Muscle of arm (tissue), 12 donors: ENCODE results near the gene STX11. TPM values are rescaled to one million over a fixed set of nuclear protein-coding genes. Genes with fewer than 3 reads are reported as not detected.

ENCODE experiments used
- DNase-seq: peaks from one replicate; pipeline ENCODE4 v3.0.0-alpha.2; 2013
- polyA plus RNA-seq, 12 donors: library from polyadenylated mRNA; unstranded; fragments of 120-200 nt; gene quantifications; one replicate each; pipeline ENCODE4 v1.2.1, GENCODE V29; 2013; ENCODE audit not compliant: insufficient read length in 12 of 12

The STX11 gene
- polyA plus RNA-seq, 12 donors: 0.94 to 5.6 (median 2.4) TPM; not detected in 1

DNA sequence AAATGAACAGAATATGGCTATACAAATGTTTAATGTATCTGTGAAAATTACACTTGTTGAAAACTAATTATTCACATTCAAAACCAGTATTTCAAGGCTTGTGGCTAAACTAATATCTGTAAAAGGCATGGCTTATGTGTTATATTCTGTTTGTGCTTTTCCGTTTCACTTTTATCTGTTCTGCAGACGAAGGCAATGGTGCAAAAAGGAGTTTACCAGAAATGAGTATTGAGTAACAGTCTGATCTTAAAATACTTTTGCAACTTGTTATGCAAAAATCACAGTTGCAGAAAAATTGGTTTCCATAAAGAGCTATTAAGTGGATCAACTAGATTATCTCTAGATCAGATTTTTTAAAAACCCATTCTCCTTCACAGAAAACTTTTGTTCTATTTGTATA lies 9.4 kb upstream of the STX11 start:
- DNase-seq: no peak

DNA sequence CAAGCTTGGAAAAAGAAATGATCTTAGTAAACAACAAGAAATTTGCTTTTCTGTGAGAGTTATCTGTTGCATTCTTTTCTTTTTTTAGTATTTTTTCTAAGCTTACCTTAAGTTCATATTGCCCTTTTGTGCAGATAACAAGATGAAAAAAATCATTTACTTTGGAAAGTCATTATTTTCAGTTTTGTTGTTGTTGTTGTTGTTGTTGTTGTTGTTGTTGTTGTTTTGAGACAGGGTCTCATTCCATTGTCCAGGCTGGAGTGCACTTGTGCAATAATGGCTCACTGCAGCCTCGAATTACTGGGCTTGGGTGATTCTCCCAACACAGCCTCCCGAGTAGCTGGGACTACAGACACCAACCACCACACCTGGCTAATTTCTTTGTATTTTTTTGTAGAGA lies 8.8 kb upstream of the STX11 start:
- no peak for DNase-seq

DNA sequence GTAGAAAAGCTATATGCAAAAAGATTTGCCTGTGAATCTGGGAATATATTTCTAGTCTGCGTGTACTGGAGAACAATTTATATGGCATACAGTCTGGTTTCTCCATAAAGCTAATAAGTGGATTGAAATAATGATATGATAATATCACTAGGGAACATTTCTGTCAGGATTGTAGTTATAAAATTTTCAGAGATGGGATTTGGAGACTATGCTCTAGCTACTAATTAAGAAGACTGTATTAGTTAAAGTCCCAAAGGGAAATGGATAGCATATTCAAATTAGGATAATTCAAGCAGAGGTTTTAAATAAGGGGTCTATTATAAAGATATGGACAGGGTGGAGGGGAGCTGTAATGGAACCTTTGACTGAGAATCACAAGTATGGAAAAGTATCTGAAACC lies 7.2 kb upstream of the STX11 start:
- DNase-seq: no peak

DNA sequence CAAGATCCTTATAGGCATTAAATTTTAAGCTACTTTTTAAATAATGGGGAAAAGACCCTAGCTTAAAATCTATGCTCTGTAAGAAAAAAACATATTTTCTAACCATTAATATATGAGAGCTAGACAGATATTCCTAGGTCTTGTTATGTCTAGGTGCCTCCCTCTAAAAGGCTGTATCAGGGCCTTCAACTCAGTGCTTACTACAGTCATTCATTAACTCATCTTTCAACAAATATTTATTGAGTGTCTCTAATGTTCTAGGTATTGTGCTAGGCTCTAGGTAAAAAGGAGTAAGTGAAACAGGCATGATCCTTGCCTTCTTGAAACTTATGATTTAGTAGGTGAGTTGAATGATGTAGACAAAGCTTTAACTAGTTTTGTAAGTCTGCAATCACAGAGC lies 6.4 kb upstream of the STX11 start:
- no peak for DNase-seq

DNA sequence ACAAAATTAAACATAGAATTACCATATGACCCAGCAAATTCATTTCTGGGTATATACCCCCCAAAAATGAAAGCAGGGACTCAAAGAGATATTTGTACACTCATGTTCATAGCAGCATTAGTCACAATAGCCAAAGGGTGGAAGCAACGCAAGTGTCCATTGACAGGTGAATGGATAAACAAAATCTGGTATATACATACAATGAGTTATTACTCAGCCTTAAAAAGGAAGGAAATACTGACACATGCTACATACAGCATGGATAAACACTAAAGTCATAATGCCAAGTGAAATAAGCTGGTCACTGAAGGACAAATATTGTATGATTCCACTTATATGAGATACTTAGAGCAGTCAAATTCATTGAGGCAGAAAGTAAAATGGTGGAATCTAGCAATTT lies 5.3 kb upstream of the STX11 start:
- no peak for DNase-seq

DNA sequence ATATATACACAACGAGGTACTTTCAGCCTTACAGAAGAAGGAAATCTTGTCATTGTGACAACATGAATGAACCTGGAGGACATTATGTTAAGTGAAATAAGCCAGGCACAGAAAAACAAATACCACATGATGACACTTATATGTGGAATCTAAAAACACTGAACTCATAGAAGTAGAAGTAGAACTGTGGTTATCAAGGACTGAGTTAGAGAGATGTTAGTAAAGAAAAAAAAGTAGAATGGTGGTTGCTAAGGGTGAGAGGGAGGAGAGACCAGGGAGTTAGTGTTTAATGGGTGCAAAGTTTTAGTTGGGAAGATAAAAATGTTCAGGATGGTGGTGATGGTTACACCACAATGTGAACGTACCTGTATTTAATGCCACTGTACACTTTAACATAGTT lies 4.8 kb upstream of the STX11 start:
- no peak for DNase-seq

DNA sequence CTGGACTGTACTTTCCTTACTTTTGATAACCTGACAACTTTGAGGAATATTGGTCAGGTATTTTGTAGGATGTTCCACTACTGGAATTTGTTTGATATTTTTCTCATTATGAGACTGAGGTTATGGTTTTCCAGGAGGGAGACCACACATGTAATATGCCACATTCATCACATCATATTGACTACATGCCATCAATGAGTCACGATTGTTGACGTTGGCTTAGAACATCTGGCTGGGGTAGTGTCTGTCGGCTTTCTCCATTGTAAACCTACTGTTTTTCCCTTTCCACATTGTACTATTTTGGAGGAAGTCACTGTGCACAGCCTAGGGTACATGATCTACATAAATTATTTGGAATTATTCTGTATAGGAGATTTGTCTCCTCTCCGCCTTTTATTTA lies 1.4 kb upstream of the STX11 start:
- DNase-seq: no peak

DNA sequence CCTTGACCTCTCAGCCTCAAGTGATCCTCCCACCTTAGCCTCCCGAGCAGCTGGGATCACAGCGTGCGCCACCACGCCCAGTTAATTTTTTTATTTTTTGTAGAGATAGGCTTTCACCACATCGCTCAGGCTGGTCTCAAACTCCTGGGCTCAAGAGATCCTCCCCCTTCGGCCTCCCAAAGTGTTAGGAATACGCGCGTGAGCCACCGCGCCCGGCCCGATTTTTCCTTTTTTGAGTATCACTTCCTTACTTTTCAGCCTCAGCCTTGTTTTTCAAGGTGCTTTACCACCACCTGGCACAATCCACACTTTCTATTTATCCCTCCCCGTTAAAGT lies 791 bp upstream of the STX11 start:
- no peak for DNase-seq

DNA sequence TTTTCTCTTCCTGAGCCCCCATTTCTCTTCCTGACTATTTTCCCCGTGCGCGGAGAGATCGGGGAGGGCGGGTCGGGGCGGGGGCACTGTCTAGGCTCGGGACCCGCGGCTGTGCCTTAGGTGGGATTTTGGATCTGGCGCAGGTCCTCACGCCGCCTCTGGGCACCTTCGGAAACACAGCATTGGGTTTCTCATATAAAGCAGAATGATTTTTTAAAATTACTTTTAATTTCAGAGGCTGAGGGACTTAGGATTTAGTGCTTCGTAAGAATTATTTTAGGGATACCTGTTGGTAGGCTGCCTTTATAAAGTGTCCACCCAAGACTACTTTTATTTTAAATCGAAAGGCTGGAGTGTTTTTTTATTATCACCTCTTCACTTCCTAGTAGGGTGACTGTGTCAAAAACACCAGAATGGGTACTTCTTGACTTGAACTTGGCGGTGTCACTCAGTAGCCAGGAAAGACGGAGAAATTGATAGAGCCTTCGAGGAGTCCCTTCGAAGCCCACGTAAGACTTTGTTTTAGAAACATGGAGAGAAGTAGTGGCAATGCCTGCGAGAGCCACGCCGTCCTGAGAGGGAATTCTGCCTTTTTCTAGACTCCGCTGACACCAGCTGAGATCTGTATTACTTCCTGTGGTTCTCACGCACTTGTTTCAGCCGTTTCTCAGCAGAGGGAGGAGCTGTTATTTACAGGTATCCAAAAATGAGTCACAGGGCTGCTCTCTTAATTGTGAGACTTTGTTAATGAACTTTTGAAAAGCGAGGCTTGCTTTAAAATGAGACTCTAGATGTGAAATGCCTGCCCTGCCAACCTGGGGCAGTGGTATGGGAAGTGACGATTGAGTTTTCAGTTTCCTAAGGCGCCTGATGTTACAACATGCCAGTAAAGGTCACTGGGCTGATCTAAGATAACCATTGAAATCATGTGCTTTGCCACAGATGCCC lies 667 bp downstream of the STX11 start:
- no peak for DNase-seq

DNA sequence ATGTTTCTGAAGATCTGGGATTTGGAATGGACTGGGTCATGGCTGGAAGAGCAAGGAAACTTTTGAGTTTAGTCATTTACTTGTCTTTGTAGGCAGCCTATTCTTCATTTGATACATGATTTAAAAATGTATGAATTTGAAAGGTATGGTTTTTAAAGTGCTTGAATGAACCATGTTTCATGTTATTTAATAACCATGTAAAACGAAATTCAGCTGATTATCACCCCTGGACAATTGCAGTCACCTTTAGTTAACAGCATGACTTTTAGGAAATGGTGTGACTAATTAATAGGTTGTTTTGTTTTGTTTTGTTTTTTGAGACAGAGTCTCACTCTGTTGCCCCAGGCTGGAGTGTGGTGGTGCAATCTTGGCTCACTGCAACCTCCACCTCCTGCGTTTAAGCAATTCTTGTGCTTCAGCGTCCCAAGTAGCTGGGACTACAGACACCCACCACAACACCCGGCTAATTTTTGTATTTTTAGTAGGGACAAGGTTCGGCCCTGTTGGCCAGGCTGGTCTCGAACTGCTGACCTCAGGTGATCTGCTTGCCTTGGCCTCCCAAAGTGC lies 2.1 kb downstream of the STX11 start:
- DNase-seq: no peak

DNA sequence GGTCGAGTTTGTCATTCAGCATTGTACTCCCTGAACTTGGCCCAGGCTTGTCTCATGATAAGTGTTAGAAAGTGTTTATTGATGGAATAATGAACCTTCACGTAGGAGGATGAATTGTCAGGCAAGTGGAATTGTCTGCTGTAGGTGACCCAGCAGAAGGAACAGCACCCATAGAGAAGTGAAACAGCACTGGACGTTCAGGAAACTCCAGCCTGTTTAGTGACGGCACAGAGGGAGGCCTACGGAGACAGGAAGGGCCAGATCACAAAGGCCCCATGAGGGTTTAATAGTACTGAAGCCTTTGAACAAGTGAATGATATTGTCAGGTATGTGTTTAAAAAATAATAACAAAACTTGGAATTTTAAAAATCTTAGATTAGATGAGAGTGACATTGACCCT lies 2.9 kb downstream of the STX11 start:
- no peak for DNase-seq

DNA sequence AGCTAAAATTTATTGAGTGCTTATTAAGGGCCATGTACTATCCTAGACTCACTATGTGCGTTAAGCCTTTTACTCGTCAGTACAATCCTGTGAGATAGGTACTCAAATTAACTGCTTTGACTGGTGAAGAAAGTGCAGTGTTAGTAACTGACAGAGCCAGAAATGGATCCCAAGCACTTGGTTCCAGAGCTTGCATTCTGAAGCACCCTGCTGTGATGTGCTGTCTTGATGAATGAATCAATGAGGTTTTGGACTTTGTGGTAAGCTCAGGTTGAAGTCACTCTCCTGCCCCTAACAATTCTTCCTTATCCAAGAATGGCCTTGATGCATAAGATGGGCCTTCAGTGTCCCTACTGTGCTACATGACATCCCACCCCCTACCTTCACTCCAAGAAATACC lies 3.7 kb downstream of the STX11 start:
- no peak for DNase-seq

DNA sequence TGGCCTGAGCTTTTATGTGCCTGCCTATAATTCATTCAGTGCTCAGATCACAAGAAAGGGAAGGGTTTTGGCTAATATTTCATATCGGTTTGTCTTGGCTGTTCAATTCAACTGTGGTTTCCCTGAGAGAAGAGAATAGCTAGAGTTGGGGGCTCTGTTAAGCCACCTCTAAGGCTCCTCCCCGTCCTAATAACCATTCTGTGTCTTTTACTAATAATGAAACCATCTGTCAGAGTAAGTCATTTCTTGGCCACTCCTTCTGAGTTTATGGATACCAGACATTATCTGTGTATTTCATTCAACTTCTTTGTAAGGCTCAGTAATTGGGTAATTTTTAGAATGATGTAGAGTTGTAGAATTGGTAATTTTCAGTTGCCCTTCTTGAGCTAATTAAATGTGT lies 5.2 kb downstream of the STX11 start:
- DNase-seq: no peak

DNA sequence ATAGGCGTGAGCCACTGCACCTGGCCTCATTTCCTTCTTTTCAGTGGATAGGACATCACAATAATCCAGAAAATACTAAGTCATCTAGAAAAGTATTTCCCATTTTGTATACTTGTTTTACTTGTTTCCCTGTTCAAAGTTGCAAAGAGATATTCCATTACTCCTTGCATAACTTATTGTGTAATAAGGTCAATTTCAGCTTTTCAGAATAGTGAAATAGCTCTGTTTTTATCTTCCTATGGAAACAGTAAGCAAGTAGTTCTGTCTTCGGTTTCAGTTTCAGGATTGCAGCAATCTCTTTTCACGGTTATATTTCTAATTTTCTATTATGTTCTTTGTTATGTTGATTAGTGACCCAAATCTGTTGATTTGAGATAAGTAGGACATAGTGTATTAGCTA lies 6.0 kb downstream of the STX11 start:
- no peak for DNase-seq

DNA sequence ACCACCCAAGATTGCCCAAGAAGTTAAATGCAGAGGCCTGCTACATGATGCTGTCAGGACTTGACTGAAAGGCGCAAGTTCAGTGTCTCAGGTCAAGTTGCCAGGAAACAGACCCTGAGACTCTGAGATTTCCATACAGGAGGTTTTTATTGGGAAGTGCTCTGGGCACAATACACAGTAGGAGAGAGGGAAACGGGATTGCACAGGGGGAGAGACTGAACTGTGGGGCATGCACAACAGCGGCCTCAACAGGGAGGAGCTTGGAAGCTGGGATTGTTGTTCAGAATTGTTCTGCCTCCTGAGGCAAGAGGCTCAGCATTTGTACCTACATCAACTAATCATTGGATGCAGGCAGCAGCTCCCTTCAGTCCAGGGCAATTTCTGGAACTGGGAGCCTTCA lies 6.7 kb downstream of the STX11 start:
- DNase-seq: no peak

DNA sequence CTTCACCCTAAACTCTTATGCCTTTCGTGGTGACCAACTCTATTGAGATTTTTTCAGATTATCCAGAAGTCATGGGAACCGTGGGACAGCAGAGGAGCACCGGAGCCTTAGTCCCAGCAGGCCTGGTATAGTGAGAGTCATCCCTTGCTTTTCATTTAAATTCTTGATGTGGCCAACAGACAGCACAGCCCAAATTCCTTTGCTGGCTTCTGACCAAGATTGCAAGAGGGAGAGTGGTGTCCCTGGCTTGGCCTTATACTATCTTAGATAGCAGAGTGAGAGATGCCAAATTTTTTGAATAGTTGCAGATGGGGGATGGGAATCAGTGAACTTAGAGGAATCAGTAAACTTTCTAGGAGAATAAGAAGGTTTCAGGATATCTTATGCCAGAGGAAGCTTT lies 7.8 kb downstream of the STX11 start:
- DNase-seq: no peak

DNA sequence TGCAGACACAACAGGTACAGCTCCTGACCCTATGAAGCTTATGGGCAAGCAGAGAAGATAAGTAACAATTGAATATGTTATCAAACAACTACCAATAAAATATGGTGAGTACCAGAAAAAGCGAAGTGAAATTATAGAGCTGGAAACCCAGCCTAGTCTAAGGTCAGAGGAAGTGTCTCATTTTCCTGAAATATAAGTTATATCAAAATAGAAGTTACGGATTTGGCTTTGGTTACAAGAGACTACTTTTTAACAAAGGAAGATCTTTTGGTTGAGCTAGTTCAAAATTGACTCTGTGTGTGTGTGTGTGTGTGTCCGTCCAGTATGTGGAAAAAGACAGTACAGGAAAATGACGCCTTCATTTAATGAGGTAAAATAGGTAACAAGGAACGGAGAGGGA lies 8.9 kb downstream of the STX11 start:
- no peak for DNase-seq

DNA sequence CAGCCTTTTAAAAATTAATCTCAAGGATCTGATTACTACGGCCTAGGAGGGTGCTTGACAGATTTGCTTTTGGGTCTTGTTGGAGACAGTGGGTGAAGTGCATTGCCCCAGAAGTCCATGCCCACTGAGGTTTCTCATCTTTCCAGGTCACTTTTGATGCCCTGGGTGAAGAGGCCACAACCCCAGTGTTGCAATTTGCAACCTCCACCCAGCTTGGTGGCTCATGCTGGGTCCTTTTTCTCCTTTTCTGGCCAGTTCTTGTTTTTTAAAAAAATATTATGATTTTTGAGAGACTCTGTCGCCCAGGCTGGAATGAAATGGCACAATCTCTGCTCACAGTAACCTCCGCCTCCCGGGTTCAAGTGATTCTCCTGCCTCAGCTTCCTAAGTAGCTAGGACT lies 9.4 kb downstream of the STX11 start:
- no peak for DNase-seq

DNA sequence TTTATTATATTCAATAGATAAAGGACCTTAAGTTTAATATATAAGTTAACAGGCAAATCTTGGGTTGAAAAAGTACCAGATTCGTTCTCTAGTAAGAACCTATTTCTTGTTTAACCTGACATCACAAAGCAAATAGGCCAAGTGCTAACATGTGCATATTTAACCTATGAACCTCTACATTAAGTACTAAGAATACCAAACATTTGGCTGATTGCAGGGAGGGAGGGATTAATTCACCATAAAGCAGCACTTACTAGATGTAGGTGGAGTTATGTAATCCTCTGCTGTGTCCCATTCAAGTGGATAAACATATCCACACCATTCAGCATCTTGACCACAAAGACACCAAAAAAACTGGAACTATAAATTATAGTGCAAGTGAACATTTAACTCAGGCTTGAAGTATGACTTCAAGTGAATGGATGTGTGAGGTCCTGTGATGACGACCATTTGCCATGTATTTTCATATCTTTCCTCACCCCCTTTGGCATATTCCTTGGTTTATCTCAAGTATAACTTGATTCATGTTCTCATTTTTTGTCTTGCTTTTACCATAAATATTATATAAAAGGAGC lies 10.2 kb downstream of the STX11 start:
- DNase-seq: no peak

DNA sequence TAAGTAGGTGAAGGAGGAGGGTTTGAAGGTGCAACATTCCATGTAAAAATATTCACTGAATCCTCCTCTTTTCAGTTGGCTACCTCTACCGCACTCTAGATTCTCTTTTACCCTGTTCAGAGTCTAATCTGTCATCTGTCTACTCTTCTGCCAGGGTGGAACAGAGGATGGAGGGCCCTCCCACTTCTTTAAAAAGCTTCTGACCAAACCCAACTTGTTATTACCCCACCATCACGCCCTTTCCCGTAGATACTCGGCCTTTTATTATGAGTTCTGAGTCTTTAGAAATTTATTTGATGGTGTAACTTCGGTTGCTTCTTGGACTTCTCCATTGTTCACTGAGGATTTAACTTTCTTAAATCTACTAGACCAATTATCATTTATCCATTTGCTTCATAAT lies 11.7 kb downstream of the STX11 start:
- no peak for DNase-seq

DNA sequence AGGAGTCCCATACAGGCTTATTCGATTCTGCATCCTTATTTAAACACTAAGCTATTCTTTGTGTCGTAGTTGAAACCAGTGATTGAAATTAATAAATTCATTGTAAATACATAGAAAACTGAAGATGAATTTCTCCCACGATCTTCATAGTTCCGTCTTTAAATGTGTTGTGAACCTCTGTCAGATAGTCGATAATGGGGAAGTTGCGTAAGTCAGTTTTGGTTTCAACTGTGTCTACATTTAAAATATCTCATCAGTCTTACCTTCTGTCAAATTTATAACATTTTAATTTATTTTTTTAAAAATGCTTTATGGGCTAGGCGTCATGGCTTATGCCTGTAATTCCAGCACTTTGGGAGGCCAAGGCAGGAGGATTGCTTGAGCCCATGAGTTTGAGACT lies 12.7 kb downstream of the STX11 start:
- DNase-seq: no peak

DNA sequence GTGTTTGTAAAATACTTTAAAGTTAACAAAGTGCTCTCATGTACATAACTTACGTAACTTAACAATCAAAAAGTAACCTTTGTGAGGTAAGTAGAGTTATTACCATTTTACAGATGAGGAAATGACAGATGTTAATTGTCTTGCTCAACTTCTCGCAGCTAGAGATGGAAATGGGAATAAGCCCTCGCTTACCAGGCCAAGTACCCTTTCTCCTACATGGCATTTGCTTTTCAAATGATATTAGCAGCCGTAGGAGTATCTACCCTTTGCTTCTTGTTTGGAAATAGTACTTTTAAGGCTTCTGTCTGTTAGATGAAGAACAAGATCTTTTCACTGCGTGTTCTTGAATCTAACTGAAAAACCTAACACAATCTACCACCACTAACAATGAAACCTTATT lies 15.5 kb downstream of the STX11 start:
- DNase-seq: no peak

DNA sequence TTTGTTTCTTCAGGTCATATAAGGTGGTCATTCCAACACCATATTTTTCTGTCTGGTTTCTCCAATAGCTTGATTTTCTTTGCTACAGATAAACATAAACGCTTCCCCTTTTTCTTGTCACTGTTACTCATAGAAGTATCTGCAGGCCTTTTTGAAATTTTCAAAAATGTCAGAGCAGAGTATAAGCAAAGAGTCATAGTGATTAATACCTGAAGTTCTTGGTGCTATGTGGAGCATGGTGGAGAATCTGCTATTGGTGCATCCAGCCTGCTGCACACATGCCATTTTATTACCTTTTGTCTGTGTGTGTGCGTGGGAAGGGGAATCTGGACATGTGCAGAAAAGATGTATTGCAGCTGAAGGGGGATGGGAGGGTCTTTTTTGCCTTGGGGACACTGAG lies 19.7 kb downstream of the STX11 start:
- DNase-seq: no peak

DNA sequence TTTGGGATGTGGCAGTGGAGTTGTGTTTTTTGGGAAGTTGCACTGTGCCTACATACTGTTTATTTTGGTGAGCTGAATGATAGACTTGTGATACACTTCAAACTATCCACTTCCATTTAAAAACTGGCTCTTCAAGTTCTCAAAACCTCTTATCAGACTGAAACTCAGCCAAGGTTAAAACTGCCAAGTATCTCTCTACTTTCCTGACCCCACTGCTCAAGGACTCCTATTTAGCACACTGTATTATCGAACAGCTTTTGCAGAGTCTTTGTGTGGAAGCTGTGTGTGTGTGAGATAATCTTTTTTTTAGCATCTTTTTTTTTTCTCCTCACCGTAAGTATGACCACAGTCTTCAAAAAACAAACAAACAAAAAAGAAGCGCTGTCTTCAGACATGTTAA lies 21.1 kb downstream of the STX11 start:
- no peak for DNase-seq
